Measurements from ENCODE around the gene RAD51B. TPM values are rescaled to one million over a fixed set of nuclear protein-coding genes. Genes with fewer than 3 reads are reported as not detected.
A peak's percentile ranks its signal among the peaks of the same experiment; 100 is the strongest.

The RAD51B gene
- total and polyA plus RNA-seq, 7 donors: 2.4 to 24.4 (median 7.1) TPM

- H3K9me3 ChIP-seq: no peaks in the 10 kb centered on the region
- intact Hi-C loops (cut with DNase I): loop anchor here (5.0 to 10.0 kb wide), 5 partner anchors 63 to 775 kb away; no protein-coding TSS in a partner anchor
- no peaks in the 10 kb centered on the region for H3K27me3 ChIP-seq
- peaks cover 0 to 92% (median 61%) of the 10 kb centered on the region in 4 donors for H3K4me1 ChIP-seq
- H3K4me3 ChIP-seq: no peak overlapping the region
- peak overlapping the region; percentile 22 to 90 (median 85) for H3K27ac ChIP-seq
- no peaks in the 10 kb centered on the region for H3K36me3 ChIP-seq
- no peak for TF ChIP-seq EP300 (IDR thresholded peaks at IDR 0.05)
- TF ChIP-seq POLR2AphosphoS5 (IDR thresholded peaks at IDR 0.05): no peak
- TF ChIP-seq CTCF (IDR thresholded peaks at IDR 0.05): no peak
- TF ChIP-seq POLR2A (IDR thresholded peaks at IDR 0.05): no peak
- no peak for DNase-seq
These were observed 220.0 kb downstream of the RAD51B start for GRCh38 chr14:68039593-68039992.

- Histone ChIP-seq H3K27me3 (no peaks in the 10 kb centered on the region), H3K27ac (peak overlapping the region; percentile 55 to 90 (median 85)), H3K4me3 (no peak overlapping the region), H3K4me1 (peaks cover 0 to 89% (median 58%) of the 10 kb centered on the region in 4 donors), H3K9me3 (no peaks in the 10 kb centered on the region), H3K36me3 (no peaks in the 10 kb centered on the region)
- TF ChIP-seq POLR2A (IDR thresholded peaks at IDR 0.05) (no peak), POLR2AphosphoS5 (IDR thresholded peaks at IDR 0.05) (no peak), CTCF (IDR thresholded peaks at IDR 0.05) (no peak), EP300 (IDR thresholded peaks at IDR 0.05) (no peak)
- no peak for DNase-seq
- intact Hi-C loops (cut with DNase I): no loop called here
- 93 to 95% methylated on average over 6 of the region's 6 CpGs for WGBS, 2 donors
These were observed 221.2 kb downstream of the RAD51B start for GRCh38 chr14:68040633-68041369.

GRCh38 chr14:68041876-68042354 is 222.3 kb downstream of the RAD51B start:
- TF ChIP-seq POLR2AphosphoS5 (IDR thresholded peaks at IDR 0.05) (peak; percentile 9 to 61 (median 48)), EP300 (IDR thresholded peaks at IDR 0.05) (peak in 2 of 4 donors; percentile 47 to 52), CTCF (IDR thresholded peaks at IDR 0.05) (no peak), POLR2A (IDR thresholded peaks at IDR 0.05) (no peak)
- DNase-seq: no peak
- Histone ChIP-seq H3K4me1 (peaks cover 0 to 82% (median 54%) of the 10 kb centered on the region in 4 donors), H3K36me3 (no peaks in the 10 kb centered on the region), H3K4me3 (no peak overlapping the region), H3K9me3 (no peaks in the 10 kb centered on the region), H3K27me3 (no peaks in the 10 kb centered on the region), H3K27ac (peak overlapping the region; percentile 55 to 90 (median 85))
- 88 to 94% methylated on average over 3 of the region's 3 CpGs for whole genome bisulfite sequencing, 2 donors
- intact Hi-C loops (cut with DNase I): no loop called here

GRCh38 chr14:68042586-68043210 is 223.1 kb downstream of the RAD51B start:
- 22 to 52% methylated on average over 2 of the region's 2 CpGs for WGBS, 2 donors
- Histone ChIP-seq H3K4me1 (peaks cover 0 to 83% (median 48%) of the 10 kb centered on the region in 4 donors), H3K27me3 (no peaks in the 10 kb centered on the region), H3K4me3 (no peak overlapping the region), H3K9me3 (no peaks in the 10 kb centered on the region), H3K27ac (peak overlapping the region; percentile 55 to 90 (median 85)), H3K36me3 (no peaks in the 10 kb centered on the region)
- peak in 3 of 4 donors; percentile 23 to 44 (median 37) for TF ChIP-seq POLR2AphosphoS5 (IDR thresholded peaks at IDR 0.05)
- TF ChIP-seq EP300 (IDR thresholded peaks at IDR 0.05): no peak
- no peak for DNase-seq
- intact Hi-C loops (cut with DNase I): no loop called here

GRCh38 chr14:68043752-68044151 is 224.2 kb downstream of the RAD51B start:
- Histone ChIP-seq H3K36me3 (no peaks in the 10 kb centered on the region), H3K27me3 (no peaks in the 10 kb centered on the region), H3K27ac (peak overlapping the region; percentile 55 to 90 (median 85)), H3K4me1 (peaks cover 0 to 76% (median 43%) of the 10 kb centered on the region in 4 donors), H3K4me3 (no peak overlapping the region), H3K9me3 (no peaks in the 10 kb centered on the region)
- intact Hi-C loops (cut with DNase I): no loop called here
- no peak for TF ChIP-seq EP300 (IDR thresholded peaks at IDR 0.05)
- TF ChIP-seq POLR2AphosphoS5 (IDR thresholded peaks at IDR 0.05): no peak
- TF ChIP-seq CTCF (IDR thresholded peaks at IDR 0.05): no peak
- TF ChIP-seq POLR2A (IDR thresholded peaks at IDR 0.05): no peak
- DNase-seq: no peak
